ENCODE results near the gene TMEM132C. TPM values are rescaled to one million over a fixed set of nuclear protein-coding genes. Genes with fewer than 3 reads are reported as not detected.

Gene TMEM132C
- total and polyA plus RNA-seq, 2 of the 8 experiments (the other 6 are each of a cell fraction or from before 2014, with no cell fraction given) = 0.23 to 0.76 TPM

DNA sequence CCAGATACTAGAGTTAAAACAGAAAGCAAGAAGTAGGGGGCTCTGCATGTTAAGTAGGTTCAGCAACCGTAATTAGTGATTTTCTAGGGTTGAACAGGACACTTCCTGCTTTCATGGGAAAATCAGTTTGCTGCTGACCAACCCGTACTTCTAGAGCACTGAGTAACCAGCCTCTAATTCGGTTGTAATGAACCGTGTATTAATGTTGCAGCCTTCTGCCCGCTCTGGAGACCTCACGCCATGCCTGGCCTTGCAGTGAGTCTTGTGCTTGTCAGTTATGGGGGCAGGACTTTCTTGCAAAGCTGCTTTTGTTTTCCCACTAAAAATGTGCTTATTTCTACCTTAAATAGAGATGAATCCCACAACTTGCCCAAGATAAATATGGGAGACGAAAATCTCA, 89.6 kb downstream of the TMEM132C start:
- TF ChIP-seq KDM5A (IDR thresholded peaks at IDR 0.05; ENCODE audit: low read length) = no peak
- no peak for TF ChIP-seq TCF12 (IDR thresholded peaks at IDR 0.05; ENCODE audit: low read depth, low read length)
- H2BK20ac ChIP-seq (ENCODE audit: low read length) = no peak overlapping the region
- 91% methylated on average over 7 of the region's 7 CpGs; no CpG with 5 or more reads in 1 of the 2 experiments for WGBS, 2 experiments (ENCODE audit: extremely low coverage in 1 of 2, insufficient coverage in 1 of 2, insufficient read length in 1 of 2, insufficient replicate concordance in 2 of 2, low coverage in 1 of 2, low lambda C conversion rate in 2 of 2, missing lambda C conversion rate in 1 of 2)
- H3K4me3 ChIP-seq (ENCODE audit: extremely low read depth in 1 of 4, insufficient read depth in 2 of 4, low read depth in 3 of 4, low read length in 4 of 4) = no peak overlapping the region
- H2BK120ac ChIP-seq (replicated peaks; ENCODE audit: low read depth, low read length) = no peak overlapping the region
- no peak overlapping the region for H3K4me2 ChIP-seq (ENCODE audit: insufficient read depth in 1 of 2, low read depth in 2 of 2, low read length in 2 of 2)
- H3K79me2 ChIP-seq (ENCODE audit: control insufficient read depth in 1 of 2, insufficient read depth in 2 of 2, low read length in 2 of 2) = no peaks in the 10 kb centered on the region
- no peaks in the 10 kb centered on the region for H3K23me2 ChIP-seq (ENCODE audit: low read depth, low read length)
- FAIRE-seq = no peak
- no peak overlapping the region for H4K91ac ChIP-seq (replicated peaks; ENCODE audit: insufficient read length, low read length)
- H4K20me1 ChIP-seq (replicated peaks in 1 of 2; ENCODE audit: control insufficient read depth in 1 of 2, insufficient read depth in 2 of 2, low read length in 2 of 2) = no peaks in the 10 kb centered on the region
- H3K79me1 ChIP-seq (ENCODE audit: low read depth, low read length) = no peaks in the 10 kb centered on the region; the same call in 1 of the 2 replicates
- POLR2A ChIA-PET (ENCODE audit: partially characterized antibody) = no interaction called here
- peaks cover 5 to 7% of the 10 kb centered on the region in 2 experiments; a peak in 3 of 4 replicates for H3K9me3 ChIP-seq (ENCODE audit: insufficient read depth in 2 of 2, low read depth in 1 of 2, low read length in 1 of 2)
- H4K5ac ChIP-seq (ENCODE audit: insufficient read length, low read depth, low read length) = no peak overlapping the region
- no peak for DNase-seq (ENCODE audit: low read depth in 1 of 2, low spot score in 2 of 2)
- no peak overlapping the region for H2AFZ ChIP-seq (ENCODE audit: low read length)
- CTCF ChIA-PET (ENCODE audit: partially characterized antibody) = interaction anchor here (1.3 to 1.6 kb wide), 2 partner anchors 19 to 97 kb away, joined by 5 to 6 read pairs; no protein-coding TSS in a partner anchor
- H3K27me3 ChIP-seq (replicated peaks in 1 of 4; ENCODE audit: control insufficient read depth in 3 of 4, extremely low read depth in 1 of 4, insufficient read depth in 3 of 4, low read length in 3 of 4) = 0 out of 7 replicates have a peak, but pooled peaks cover 0 to 2% (median 0%) of the 10 kb centered on the region in 4 experiments
- peaks cover 0 to 6% (median 2%) of the 10 kb centered on the region in 4 experiments; a peak in 1 of 7 replicates for H3K4me1 ChIP-seq (replicated peaks in 1 of 4; ENCODE audit: control insufficient read depth in 3 of 4, insufficient read depth in 4 of 4, low read length in 3 of 4)
- H3K14ac ChIP-seq (ENCODE audit: insufficient read length) = no peak overlapping the region
- no peak overlapping the region for H2BK12ac ChIP-seq (ENCODE audit: low read depth, low read length)
- H2BK5ac ChIP-seq (ENCODE audit: low read depth, low read length) = no peak overlapping the region
- H3K36me3 ChIP-seq (ENCODE audit: control insufficient read depth in 2 of 4, insufficient read depth in 4 of 4, low read length in 3 of 4) = no peaks in the 10 kb centered on the region
- no peak overlapping the region for H2AK5ac ChIP-seq (ENCODE audit: low read depth, low read length)
- H3K4ac ChIP-seq (replicated peaks; ENCODE audit: insufficient read length, low read depth, low read length) = no peak overlapping the region
- no peak overlapping the region for H3K27ac ChIP-seq (ENCODE audit: low read depth, low read length)
- no peak overlapping the region for H3K56ac ChIP-seq (replicated peaks; ENCODE audit: insufficient read length, low read depth, low read length)
- no peak overlapping the region for H3K23ac ChIP-seq (ENCODE audit: insufficient read length)
- no peak overlapping the region for H3K18ac ChIP-seq (ENCODE audit: extremely low read depth, low read length)
- H4K8ac ChIP-seq (ENCODE audit: extremely low read depth, insufficient read depth, low read length) = no peak overlapping the region
- H2BK15ac ChIP-seq (ENCODE audit: low read length) = no peak overlapping the region
- no peak overlapping the region for H3K9ac ChIP-seq (replicated peaks in 1 of 4; ENCODE audit: extremely low read depth in 1 of 4, low read depth in 3 of 4, low read length in 3 of 4)
